ENCODE measurements around the gene ARHGAP24. TPM values are rescaled to one million over a fixed set of nuclear protein-coding genes. Genes with fewer than 3 reads are reported as not detected.
A peak's percentile ranks its signal among the peaks of the same experiment; 100 is the strongest.

ARHGAP24 gene
- total and polyA plus RNA-seq, 2 donors (not counting 3 experiments of a cell fraction or from before 2014, with no cell fraction given): 52.1 to 79.4 TPM

DNA sequence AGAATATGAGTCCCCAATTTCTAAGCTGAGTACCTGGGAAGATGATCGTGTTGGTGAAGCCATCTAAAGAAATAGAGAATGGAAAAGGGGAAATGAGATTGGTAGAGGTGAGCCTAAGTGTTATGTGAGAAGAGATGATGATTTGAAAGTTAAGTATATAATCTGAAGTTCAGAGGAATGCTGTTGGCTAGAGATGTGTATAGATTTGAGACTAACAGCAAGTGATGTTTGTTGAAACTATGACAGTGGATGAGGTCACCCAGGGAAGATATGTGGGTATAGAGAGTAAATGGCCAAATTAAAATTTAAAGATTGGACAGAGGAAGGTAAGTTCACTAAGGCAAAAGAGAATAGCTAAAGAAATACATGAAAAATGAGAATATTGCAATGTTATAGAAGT is 560.7 kb downstream of the ARHGAP24 start:
- Histone ChIP-seq H3K36me3 (ENCODE audit: control insufficient read depth in 2 of 2, extremely low read depth in 1 of 2, insufficient read depth in 2 of 2, low read length in 2 of 2) (no peaks in the 10 kb centered on the region), H3K27me3 (ENCODE audit: control insufficient read depth in 2 of 2, insufficient read depth in 2 of 2, low read length in 2 of 2) (no peaks in the 10 kb centered on the region), H3K4me3 (replicated peaks in 1 of 3; ENCODE audit: insufficient read depth in 1 of 3, low read depth in 1 of 3, low read length in 3 of 3) (no peak overlapping the region), H3K9me1 (replicated peaks; ENCODE audit: control insufficient read depth, extremely low read depth, insufficient read depth, low read length) (no peaks in the 10 kb centered on the region), H2AFZ (ENCODE audit: low read depth, low read length) (peak overlapping the region; percentile 19), H4K20me1 (replicated peaks; ENCODE audit: control insufficient read depth, extremely low read depth, insufficient read depth, low read length) (no peaks in the 10 kb centered on the region), H3K27ac (ENCODE audit: insufficient read depth, low read depth, low read length) (peak overlapping the region; percentile 96), H3K9me3 (replicated peaks; ENCODE audit: control insufficient read depth, insufficient read depth, low read length) (no peaks in the 10 kb centered on the region), H3K4me1 (ENCODE audit: control insufficient read depth, extremely low read depth, insufficient read depth, low read length) (peaks cover 47% of the 10 kb centered on the region), H3K9ac (replicated peaks; ENCODE audit: extremely low read depth, insufficient read depth, low read length) (no peak overlapping the region), H3K79me2 (ENCODE audit: control insufficient read depth, insufficient read depth, low read length) (no peaks in the 10 kb centered on the region), H3K4me2 (ENCODE audit: insufficient read depth, low read length) (peak overlapping the region; percentile 89)
- no TSS peak for BruUV-seq (replicated peaks)
- DNase-seq (ENCODE audit: low read depth, low spot score) (no peak), FAIRE-seq (no peak)
- ChIA-PET CTCF (interaction anchor here (0.7 to 4.1 kb wide), 7 partner anchors 10 to 288 kb away, joined by 3 to 19 read pairs (median 4); no protein-coding TSS in a partner anchor), POLR2A (no interaction called here)
- TF ChIP-seq POLR2AphosphoS5 (IDR thresholded peaks at IDR 0.05; ENCODE audit: insufficient read depth, low read depth, low read length): no peak
- TF ChIP-seq, protein P1, sequence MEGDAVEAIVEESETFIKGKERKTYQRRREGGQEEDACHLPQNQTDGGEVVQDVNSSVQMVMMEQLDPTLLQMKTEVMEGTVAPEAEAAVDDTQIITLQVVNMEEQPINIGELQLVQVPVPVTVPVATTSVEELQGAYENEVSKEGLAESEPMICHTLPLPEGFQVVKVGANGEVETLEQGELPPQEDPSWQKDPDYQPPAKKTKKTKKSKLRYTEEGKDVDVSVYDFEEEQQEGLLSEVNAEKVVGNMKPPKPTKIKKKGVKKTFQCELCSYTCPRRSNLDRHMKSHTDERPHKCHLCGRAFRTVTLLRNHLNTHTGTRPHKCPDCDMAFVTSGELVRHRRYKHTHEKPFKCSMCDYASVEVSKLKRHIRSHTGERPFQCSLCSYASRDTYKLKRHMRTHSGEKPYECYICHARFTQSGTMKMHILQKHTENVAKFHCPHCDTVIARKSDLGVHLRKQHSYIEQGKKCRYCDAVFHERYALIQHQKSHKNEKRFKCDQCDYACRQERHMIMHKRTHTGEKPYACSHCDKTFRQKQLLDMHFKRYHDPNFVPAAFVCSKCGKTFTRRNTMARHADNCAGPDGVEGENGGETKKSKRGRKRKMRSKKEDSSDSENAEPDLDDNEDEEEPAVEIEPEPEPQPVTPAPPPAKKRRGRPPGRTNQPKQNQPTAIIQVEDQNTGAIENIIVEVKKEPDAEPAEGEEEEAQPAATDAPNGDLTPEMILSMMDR (IDR thresholded peaks at IDR 0.05; ENCODE audit: extremely low read depth in 1 of 2, insufficient read depth in 1 of 2, low read depth in 1 of 2, low read length in 2 of 2): no peak
- TF ChIP-seq FOS (IDR thresholded peaks at IDR 0.05; ENCODE audit: borderline replicate concordance, insufficient read depth, low read length): no peak
- TF ChIP-seq, protein P2, sequence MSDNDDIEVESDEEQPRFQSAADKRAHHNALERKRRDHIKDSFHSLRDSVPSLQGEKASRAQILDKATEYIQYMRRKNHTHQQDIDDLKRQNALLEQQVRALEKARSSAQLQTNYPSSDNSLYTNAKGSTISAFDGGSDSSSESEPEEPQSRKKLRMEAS (IDR thresholded peaks at IDR 0.05; ENCODE audit: insufficient read depth, insufficient read length): no peak
- no peak for TF ChIP-seq EZH2 (IDR thresholded peaks at IDR 0.05; ENCODE audit: borderline replicate concordance, low read depth, low read length, severe bottlenecking)
- TF ChIP-seq JUN (IDR thresholded peaks at IDR 0.05; ENCODE audit: borderline replicate concordance, insufficient read depth, insufficient read length, low read depth): peak; percentile 13
- TF ChIP-seq POLR2A (IDR thresholded peaks at IDR 0.05; ENCODE audit: low read depth, low read length): no peak
- intact Hi-C loops (cut with micrococcal nuclease) (loop anchor here (1.0 to 2.0 kb wide), 2 partner anchors 67 to 273 kb away; no protein-coding TSS in a partner anchor), dilution Hi-C loops (cut with MboI; ENCODE audit: extremely low pct_ligation_motif_present, low sequenced_read_pairs) (no loop called here)

All from endothelial cell of umbilical vein (primary cell).